ENCODE measurements around the gene TUNAR.

- TF ChIP-seq TAF1 (IDR thresholded peaks at IDR 0.05; ENCODE audit: low read depth, low read length) (no peak), POLR2AphosphoS5 (IDR thresholded peaks at IDR 0.05; ENCODE audit: low read depth, low read length) (no peak), POLR2A (IDR thresholded peaks at IDR 0.05; ENCODE audit: low read depth, low read length) (no peak), POU2F2 (IDR thresholded peaks at IDR 0.05; ENCODE audit: low read depth, low read length) (no peak), SPI1 (IDR thresholded peaks at IDR 0.05; ENCODE audit: low read depth, low read length) (no peak)
These were observed at the start of gene TUNAR for GRCh38 chr14:95876761-95877538.

Data from GM12891 (cell line).